HG03175 (cell line): ENCODE results near the gene JAG1.

ENCODE experiments used
- ATAC-seq: cut with Tn5 transposase; IDR thresholded peaks from one replicate; pipeline ENCODE4 v1.9.1; 2021; ENCODE audit warnings: mild to moderate bottlenecking, moderate library complexity; ENCODE audit not compliant: unreplicated experiment

Gene JAG1

DNA sequence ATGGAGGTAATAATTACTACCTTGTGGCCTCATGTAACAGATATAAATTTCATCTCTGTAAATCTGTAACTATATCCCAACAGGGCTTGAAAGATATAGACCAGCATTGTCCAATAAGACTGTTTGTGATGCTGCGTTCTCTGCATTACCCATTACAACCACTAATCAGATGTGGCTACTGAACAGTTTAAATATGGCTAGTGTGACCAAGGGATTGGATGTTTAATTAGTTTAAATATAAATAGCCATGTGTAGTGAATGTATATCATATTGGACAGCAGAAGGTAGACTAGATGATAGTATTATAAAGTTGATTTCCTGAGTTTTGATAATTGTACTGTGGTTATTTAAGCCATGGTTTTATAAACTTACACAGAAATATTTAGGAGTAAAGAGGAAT lies 27.8 kb upstream of the JAG1 start:
- no peak for ATAC-seq

DNA sequence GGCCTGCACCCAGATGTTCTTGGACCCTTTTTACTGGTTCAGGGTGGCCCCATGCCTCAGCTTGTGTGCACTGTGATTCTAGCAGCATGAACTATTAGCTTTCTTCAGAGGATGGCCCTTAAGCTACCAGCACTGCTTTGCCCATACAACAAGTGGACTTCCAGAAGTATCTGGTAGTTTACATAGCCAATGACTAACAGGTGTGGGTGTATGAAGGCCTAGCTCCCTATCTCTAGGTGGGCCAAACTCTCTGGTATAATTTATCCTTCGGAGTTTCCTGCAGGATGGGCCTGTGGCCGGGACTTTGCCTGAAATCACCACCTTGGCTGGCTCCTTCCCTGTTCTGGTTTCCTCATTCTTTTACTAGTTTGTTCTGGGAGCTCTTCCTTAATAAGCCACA lies 26.1 kb upstream of the JAG1 start:
- ATAC-seq = no peak

DNA sequence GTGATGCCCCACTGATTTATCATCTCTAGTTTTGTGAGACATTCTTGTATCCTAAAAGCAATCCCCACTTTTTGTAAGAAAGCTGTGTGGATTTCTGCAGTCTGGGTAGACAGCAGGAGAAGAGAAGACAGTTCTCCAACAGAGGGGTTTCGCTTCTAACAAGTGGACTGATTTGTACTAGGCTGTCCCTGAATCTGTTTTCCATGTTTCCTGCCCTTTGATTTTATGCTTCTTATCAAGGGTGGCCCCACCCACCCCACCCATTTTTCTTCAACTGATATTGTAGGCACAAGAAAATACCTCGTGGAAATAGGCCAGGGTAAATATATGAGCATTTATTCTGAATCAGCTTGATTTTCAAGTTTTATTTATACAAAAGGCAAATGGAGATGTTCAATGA lies 25.7 kb upstream of the JAG1 start:
- no peak for ATAC-seq

DNA sequence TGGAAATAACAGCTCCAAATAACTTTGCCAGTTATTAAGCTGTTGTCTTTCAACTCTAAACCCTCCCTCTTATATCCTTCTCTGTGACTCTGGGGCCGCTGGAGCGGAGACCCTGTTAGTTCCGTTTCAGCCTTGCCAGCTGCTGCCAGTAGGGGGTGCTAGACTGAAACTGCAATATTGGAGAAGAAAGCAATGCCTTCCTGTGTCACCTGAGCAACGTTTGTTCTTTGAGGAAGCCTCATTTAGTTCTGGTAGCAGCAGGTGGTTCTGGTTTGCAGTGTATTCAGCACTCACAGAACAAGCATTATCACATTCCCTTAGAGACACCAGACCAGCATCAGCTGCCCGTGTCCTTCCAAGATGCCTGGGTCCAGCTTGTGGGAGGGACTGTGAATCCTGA lies 22.9 kb upstream of the JAG1 start:
- ATAC-seq = peak; percentile 60

DNA sequence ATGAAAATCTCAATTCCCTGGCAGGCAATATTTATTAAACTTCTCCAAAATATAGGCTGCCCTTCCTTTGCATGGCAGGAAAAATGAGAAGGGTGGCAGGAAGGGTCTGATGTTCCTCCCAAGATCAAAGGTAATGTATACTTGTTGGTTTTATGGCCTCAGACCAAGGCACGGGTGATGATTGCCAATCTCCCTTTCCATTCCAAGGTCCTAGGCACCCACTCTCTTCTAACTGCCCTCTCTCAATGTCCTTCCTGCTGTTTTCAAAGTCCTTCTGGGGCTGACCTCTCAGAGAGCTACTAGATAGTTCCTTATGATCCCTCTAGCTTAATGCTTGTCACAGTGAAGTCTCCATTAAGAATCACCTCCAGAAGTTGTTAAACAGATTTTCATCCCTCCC lies 15.6 kb upstream of the JAG1 start:
- no peak for ATAC-seq

DNA sequence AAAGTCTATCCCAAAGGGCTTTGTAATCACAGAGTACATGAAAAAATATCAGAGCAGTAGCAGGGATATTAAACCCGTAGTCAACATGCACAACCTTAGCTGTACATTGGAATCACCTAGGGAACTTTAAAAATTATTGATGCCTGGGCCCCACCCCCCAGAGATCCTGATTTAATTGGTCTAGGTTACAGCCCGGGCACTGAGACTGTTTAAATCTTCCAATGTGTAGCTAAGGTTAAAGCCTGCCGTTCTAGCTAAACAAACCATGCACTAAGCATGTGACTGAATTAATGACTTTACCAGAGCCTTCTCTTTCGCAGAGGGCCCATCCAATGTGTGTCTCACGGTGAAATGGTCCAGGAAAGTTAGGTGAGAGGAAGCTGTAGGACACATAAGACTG lies 14.1 kb upstream of the JAG1 start:
- no peak for ATAC-seq

DNA sequence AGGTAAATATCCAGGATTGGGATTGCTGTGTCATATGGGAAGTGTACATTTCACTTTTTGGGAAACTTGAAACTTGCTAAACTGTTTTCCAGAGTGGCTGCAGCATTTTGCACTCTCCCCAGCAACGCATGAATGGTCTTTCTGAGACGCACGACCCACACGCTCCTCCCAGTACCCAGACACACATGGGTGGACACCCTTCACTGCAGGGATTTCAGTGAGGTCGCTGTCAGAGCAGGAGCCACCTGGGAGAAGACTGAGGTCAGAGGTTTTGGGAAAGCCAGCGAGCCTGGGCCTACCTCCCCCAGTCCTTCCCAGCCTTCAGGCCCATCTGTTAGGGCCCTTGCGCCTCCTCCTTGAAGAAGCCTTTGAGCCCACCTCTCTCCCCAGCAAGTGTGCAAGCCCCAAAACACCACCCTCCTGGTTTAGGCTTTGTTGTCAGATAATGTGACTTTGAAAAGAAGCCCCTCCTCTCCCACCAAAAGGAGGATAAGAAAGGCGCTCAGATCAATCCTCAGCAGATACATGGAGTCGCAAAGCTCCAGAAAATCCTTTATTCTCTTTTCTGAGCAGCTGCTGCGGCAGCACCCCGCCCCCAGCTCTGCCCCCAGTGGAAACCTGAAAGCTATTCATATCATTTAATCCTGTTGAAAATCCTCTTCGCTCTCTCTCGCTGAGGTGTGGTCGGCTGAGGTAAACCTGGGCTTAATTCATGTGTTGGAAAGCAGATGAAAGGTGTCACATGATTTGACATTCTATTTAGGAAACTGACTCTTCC lies 12.7 kb upstream of the JAG1 start:
- no peak for ATAC-seq

DNA sequence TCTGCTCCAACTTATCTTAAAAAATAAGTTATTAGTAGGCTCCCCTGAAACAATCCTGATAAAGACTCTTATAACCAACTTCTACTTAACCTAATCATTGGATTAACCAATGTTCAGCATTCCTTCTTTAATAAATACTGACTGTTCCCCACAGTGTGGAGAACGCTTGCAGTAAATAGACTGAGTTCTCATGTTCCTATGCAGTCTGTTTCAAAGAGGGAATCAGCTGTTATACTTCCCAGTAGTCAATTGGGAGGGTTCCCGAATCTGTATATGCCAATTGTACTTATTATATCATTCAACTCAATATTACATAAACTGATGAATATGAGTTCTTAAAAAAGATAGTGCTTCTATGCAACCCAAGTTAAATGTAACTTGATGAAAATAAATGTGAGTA lies 9.7 kb upstream of the JAG1 start:
- no peak for ATAC-seq

DNA sequence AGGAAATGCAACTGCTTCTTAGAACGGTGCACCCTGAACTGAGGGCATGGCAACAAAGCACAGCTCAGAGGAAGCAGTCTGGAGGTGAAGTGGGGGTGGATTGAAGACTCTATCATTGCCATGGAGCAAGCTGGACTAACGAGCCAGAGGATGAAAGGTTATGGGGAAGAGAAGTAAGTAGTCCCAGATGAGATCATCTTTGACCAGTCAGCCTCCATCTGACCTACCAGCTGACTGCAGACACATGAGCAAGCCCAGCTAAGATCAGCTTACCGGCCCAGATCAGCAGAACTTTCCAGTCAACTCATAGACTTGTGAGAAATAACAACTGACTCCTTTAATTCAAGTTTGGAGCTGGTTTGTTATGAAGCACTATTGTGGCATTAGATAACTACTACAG lies 9.1 kb upstream of the JAG1 start:
- ATAC-seq = no peak

DNA sequence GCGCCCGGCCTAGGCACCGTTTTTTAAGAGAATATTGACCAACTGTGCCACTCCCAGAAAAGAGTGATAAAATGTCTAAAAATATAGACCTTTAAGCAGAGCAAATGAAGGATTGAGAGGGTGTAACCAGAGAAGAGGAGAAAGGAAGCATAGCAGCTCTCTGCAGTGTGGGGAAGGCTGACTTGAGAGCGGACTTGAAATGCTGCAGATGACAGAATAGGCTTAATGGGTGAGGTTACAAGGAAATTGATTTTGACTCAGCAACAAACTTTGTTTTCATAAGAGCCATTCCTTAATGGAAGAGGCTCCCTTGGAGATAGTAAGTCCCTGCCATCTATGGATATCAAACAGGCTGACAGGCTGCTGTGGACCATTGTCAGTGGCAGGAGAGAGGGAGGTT lies 7.7 kb upstream of the JAG1 start:
- no peak for ATAC-seq

DNA sequence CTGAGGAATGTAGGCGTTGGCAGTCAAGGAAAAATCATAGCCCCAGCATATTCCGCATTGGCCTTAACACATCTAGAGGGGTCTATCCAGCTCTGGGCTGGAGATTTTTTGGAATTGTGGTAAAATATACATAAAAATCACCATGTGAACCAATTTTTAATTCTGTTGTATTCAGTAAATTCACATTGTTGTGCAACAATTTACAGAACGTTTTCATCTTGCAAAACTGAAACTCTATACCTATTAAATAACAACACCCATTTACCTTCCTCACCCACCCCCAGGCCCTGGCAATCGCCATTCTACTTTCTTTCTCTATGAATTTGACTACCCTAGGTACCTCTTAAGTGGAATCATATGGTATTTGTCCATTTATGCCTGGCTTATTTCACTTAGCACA lies 6.8 kb upstream of the JAG1 start:
- ATAC-seq = no peak

DNA sequence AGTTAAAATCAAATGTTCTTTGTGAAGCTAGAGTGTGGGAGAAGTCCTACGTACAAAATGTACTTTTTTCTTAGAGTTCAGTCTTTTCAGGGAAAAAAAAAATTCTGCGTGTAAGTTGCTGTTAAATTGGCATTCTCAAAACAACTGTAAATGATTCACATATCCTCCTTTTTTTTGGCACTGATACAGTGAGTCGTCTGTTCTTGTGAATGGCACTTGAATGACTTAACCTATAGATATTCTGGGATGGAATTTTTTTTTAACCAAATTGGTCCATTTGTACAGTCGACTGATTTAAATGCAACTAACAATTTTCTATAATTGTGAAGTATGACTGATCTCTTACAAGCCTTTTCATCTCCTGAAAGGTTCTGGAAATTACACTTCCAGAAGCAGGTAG lies 5.5 kb upstream of the JAG1 start:
- ATAC-seq = no peak

DNA sequence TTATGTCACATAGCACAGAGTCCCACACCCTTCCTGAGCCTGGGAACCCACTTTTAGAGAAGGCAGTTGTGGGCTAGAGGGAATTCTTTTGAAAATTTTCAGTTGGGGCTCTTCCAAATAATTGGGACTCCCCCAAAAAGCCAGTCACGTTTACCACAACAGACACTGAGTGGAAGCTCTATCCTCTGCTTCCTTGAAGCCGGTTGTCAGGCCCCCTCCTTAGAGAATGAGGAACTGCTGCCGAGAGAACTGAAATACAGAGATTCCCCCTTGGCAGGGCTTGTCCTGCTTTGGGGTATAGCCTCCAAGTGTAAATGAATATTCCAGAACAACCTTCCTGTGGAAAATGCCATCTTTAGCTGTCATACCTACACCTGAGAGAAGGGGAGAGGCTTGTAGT lies 2.7 kb upstream of the JAG1 start:
- no peak for ATAC-seq

DNA sequence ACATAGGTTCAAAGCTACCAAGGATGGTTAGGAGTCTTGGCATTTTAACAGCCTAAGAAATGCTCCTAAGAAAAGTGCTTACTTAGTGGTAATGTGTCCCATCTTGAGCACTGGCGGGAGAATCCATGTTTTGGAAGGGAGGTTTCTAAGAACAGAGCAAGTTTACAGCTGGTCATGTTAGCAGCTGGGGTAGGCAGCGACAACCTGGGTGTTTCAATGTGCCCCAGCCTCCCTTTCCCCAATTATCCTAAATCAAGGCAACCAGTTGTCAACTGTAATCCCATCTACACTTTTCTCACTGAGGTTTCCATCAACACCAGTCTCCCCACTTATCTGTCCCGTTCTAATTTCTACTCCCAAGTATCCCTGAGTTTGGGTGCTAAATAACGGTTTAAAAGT lies 1.6 kb upstream of the JAG1 start:
- ATAC-seq = no peak

DNA sequence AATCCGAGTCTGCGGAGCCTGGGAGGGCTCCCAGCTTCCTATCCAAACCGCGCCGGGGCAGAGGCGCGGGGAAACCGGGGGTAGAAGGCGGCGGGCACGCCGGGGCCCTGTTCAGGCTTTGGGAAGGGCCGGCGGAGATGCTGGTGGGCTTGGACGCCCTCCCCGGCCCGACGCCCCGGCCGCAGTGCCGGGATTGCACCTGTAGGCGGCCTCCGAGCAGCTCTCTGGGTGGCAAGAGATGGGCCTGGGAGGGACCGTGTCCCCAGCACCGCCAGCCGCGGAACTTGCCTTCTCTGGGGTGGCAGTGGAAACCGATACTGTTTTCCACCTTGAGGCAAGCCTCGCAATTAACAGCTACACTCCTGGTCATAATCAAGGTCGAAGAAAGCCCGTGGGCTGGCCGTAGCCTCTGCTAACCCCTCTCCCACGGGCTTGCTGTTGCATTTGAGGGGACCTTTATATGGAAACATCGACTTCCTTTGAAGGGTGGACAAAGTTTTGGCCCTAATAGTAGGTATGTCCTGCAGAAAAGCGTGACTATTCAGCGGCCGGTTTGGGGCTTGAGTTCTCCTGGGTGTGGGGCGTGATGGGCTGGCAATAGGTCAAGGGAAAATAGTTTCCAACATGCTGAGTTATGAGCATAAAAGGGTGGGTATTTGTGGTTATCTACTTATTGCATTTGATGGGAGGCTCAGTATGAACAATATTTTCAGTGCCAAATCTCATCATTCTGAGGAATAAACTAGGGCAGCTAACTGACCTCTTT lies 1.1 kb upstream of the JAG1 start:
- peak; percentile 53 for ATAC-seq

DNA sequence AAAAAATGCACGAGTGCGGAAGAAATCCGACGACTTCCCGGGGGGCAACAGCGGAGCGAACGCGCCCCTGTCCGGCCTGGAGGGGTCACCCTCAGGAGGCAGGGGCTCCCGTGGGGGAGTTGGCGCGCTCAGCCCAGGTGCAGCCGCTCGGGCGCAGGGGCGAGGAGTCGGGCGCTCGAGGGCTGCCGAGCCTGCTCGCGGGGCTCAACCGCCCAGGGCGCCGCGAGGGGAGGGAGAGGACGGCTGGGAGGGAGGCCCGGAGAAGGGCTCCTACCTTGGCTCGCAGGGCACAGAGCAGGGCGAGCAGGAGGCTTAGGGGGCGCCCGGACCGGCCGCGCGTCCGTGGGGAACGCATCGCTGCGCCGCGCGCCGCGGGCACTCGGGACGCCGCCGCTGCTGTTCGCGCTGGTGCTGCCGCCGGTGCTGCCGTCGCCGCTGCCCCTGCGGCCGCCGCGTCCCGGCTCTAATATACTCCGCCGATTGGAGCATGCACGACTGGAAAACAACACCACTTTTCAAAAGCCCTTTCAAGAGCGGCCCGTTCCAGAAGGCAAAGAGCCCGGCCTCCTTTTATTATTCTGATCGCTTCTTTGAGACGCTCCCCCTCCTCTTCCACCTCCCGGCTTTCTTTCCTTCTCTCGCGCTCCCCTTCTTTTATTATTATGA lies 490 bp downstream of the JAG1 start:
- no peak for ATAC-seq

DNA sequence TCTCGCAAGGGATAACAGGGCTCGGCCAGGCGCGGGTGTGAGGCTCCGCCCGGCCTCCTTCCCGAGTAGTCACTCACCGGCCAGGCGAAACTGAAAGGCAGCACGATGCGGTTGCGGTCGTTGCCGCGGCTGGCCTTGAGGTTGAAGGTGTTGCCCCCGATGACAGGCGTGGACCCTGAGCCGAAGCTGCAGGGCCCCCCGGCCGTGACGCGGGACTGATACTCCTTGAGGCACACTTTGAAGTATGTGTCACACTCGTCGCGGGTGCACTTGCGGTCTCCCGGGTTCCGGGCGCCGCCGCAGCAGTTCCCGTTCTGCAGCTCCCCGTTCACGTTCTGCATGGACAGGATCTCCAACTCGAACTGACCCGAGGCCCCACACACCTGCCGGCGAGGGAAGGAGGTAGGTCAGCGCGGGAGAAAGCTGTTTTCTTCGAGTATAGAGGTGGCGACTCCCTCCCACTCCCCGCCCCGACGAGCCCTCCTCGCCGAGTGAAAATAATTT lies 1.1 kb downstream of the JAG1 start:
- ATAC-seq = no peak

DNA sequence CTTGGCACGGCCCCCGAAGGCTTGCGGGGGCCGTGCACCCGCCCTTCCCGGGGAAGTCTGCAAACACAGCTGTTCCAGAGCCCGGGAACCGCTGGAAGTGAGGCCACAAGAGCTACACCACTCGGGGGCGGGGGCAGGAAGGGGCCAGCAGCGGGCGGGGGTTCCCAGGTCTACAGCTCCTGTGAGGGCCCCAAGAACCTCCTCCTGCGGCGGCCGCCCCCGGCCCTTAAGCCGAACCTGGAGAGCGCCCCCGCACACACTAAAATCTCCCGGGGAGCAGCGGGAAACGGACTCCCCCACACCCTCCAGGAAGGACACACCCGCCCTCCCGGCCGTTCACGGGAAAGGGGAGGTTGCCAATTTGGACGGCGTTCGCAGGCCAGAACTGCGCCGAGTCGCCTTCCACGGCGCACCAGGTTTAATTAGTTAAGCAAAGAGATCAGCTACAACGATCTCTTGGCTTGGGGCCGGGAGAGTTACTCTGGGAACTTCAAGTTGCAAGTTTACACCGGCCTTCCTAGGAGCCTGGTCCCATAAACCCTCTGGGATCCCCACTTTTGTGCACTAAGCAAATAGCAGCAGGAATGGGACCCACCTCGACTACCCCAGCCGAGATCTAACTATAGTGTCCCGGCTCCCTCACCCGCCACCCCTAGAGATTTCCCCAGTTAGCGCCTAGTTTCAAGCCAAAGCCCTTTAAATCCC lies 1.7 kb downstream of the JAG1 start:
- no peak for ATAC-seq

DNA sequence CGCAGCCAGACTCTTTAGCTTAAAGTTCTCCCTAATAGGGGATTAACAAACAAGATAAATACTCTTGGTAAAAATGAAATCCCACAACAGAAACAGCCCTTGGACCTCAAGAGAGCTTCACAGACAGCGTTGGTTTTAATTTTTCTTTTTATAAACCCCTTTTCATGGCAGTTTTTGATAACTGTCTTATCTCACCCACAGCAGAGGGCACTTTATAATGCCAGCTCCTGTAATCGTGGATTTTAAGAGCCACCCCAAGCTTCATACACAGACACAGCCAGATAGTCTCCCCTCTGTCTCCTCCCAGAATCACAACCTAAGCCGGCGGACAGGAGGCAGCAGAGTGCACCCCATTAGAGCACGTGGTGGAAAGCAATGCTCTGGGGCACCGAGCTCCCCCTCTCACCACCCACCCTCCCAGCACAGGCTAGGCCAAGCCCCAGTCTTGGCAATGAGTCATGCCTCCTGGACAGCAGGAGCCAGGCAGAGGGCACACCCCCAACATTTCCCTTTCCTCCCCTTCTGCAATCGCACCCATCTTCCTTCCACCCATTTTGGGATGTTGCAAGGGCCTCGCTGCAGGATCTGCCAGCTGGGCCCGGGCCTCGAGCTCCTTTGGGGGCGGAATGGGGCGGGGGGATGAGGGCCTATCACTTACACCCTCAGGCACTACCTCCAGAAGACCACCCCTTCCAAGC lies 2.4 kb downstream of the JAG1 start:
- peak; percentile 38 for ATAC-seq

DNA sequence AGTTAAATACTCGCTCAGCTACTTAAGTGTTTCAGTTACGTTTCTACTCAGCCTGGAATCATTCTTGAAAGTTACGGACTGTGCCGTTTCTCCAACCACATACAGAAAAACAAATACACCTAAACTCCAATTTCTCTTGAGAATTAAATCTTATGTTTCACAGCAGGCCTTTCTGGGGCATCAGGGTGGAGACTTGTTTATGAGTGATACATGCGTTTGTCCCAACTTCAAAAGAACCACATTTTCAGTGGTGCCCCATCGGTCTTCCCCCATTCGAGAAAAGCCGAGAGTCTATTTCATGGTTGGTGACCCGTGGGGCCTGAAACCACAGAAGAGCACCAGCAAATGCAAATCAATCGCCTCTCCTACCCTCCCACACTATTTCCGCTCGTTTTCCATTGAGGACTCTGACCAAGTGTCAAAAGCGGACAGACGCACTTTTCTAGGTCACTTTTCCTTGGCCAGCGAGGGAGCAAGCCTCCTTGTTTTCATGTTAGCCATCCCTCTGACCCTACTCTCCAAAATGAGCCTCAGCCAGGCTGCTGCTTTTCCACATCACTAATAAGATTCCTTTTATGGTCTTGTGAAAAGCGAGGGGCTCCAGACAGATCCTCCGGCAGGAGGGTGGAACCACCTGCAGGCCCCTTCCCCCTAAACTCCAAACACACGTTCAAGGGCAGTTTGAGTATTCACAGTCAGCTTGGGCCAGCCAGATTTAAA lies 3.1 kb downstream of the JAG1 start:
- ATAC-seq = peak; percentile 16
